Renal cortex interstitium (tissue), 11 donors: ENCODE measurements around the gene DYRK1A. TPM values are rescaled to one million over a fixed set of nuclear protein-coding genes. Genes with fewer than 3 reads are reported as not detected.

Source experiments
- DNase-seq, 11 donors: peaks; one replicate each; pipeline ENCODE4 v3.0.0-alpha.2; 2013; ENCODE audit warnings: low read depth in 9 of 11, low spot score in 4 of 11; ENCODE audit errors: extremely low read depth in 1 of 11
- polyA plus RNA-seq, 3 donors: library from polyadenylated mRNA; unstranded; fragments of 120-200 nt; gene quantifications; one replicate each; pipeline ENCODE4 v1.2.1, GENCODE V29; 2013; ENCODE audit not compliant: insufficient read length in 3 of 3

The DYRK1A gene
- polyA plus RNA-seq, 3 donors = 63.1 to 76.2 (median 67.2) TPM

DNA sequence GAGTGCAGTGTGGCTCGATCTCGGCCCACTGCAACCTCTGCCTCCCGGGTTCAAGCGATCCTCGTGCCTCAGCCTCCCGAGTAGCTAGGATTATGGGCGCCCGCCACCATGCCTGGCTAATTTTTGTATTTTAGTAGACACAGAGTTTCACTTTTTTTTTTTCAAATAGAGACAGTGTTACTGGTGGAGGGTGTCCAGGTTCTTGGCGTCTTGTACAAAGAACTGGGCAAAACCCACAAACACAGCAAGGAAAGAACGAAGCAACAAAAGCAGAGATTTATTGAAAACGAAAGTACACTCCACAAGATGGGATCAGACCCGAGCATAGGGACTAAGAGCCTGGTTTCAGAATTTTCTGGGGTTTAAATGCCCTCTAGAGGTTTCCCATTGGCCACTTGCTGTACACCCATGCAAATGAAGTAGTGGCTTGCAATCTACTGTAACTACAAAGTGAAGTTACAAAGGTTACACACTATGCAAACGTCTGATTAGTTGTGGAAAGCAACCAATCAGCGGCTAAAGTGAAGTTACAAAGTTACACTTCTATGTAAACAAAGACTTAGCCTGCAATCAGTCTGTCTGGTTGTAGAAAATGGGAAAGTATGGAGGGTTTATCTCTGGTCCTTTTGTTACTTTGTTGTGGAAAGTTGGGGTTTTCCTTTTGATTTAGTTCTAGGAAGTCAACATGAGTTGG, 199.1 kb downstream of the DYRK1A start:
- DNase-seq = no peak

DNA sequence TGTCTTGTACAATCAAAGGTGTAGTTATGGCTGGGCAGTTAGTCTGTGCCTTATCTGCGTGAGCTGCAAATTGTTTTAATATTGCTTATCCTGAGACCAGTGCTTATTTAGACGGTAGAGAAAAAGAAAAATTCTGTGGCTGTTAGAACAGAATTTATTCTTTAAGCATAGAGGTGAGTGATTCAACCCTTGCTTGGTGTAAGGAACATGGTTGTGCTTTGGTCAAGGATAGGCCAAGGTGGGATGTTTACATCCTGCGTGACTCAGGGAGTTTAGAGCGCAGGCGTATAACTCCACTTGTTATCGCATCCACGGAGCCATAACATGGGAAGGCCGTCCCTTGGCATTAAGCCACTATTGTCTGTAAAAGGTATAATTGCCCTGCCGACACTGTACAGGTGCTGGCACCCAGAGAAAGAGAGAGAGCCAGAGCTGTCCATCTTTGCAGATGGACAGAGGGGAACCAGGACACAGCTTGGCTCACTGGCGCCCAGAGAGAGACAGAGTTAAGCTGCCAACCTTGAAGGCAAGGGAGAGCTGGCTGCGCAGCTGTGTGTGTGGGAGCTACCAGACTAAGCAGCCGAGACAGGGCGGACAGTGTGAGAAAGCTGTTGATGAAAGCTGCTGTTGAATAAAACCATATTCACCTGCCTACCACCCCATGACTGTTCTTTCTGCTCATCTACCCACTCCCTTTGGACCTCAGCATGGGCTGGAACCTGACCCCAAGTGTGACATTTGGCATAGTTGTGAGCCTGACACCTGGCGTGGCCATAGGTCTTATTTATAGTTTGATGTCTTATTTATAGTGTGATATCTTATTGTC, 200.4 kb downstream of the DYRK1A start:
- DNase-seq = no peak

DNA sequence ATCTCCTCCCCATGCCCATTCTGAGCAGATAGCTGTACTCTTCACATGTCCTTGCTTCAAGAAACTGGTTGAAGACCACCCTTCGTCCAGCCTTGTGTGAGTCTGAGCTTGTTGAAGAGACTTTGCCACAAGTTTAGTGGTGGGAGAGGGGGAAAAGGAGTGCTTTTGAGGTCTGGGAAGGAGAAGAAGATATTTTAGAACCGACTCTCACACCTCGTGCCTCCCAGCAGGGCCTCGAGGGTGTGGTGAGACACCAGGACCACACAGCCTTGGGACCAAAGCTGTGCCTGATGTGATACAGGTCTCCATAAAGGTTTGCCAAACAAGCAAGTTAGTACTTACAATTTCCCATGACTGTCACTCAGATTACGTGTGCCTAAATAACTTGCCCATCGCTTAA, 201.8 kb downstream of the DYRK1A start:
- DNase-seq = no peak

DNA sequence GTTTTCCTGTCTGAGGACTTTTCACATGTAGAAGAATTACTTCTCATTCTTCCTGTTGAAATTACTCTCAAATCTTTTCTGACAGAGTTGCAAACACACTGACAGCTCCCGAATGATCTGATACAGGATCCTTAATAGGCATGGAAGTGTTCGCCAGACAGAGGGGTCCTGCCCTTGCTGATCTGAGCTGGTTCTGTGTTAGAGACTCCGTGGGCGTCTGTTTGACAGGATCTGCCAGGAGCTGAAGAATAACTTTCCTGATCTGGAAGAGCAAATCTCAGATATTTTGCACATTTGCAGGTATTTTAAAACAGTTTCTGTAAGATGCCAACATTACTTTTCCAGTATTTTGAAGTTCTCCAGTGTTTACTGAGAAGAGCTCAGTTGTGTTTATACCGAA, 202.3 kb downstream of the DYRK1A start:
- no peak for DNase-seq

DNA sequence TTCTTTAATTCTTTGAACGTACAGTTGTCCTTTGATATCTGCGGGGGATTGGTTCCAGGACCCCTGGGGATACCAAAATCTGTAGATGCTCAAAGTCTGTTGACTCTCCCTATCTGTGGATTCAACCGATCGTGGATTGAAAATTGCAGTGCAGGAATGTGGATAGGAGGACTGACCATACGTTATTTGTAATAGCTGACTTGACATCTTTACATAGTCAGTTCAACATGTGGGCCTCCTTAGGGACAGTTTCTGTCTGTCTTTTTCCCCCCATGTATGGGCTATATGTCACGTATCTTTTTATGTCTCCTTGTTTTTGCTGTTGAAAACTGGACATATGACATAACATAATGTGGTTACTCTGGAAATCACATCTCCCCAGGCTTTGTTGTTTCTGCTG, 204.9 kb downstream of the DYRK1A start:
- DNase-seq = no peak

DNA sequence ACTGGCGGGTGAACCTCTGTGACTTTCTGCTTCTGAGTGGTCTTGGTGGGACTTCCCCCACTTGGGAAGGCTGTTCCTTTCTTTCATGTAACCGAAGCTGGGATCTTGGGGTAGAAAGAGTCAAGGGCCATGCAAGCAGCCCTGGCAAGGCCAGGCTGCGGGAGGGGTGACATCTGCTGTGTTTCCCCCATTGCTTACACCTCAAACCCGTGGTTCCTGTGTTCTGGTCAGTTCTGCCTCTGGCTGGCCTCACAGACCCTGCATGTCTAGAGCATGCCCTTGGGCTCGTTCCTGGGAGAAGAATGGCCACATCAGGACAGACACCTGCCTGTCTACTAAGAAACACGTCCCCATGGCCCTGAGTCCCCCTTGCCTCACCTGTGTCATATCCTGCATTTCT, 207.7 kb downstream of the DYRK1A start:
- DNase-seq = no peak

DNA sequence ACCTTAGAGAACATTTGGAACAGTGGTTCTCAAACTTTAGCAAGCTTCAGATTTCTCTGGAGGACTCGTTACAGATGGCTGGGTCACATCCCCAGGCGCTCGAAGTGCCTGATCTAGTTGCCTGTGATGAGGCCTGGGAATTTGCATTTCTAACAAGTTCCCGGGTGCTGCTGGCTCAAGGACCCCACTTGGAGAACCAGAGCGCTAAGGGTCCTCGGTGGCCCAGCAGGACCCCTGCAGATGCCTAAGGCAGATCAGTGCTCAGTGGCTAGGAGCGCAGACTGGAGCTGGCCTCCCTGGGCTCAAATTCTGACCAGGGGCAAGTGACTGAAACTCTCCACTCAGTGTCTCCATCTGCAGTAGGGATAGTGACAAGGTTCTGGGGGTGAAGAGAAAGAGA, 208.2 kb downstream of the DYRK1A start:
- DNase-seq = no peak

DNA sequence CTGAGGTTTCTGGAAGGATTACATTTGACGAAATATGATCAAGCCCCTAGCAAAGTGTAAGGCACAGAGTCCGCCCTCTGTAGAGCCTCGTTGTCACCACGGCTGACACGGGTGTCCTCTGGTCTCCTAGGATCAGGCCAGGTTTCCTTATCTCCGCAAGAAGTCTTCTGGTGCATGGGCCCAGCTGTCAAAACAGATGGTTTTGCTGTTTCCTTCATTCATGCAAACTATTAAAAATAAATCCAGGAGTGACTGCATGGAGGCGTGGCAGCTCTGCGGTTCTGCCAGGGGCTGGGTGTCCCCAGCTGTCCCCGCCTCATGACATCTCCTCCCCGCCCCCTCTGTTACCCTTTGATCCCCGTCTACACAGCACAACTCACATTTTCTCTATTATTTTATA, 209.0 kb downstream of the DYRK1A start:
- DNase-seq = no peak

Other genes with a start within 250 kb of the DYRK1A start
- gene VPS26C, start 99.4 kb upstream of the DYRK1A start, polyA plus RNA-seq = 10 to 100 TPM; 42.4 to 47.4 (median 45.3) TPM